C4-2B (cell line): Measurements from ENCODE around the gene TIMM8A.

ENCODE experiments used
- H3K27ac ChIP-seq: fragments of 450-650 bp; 2 replicates; pipeline ENCODE4 v1.5.1; 2017
- CTCF ChIP-seq: fragments of 450-650 bp; conservative IDR thresholded peaks from 2 replicates; pipeline ENCODE4 v1.5.1; 2017; ENCODE audit warnings: mild to moderate bottlenecking
- ZFX ChIP-seq: fragments of 450-650 bp; IDR thresholded peaks from 2 replicates; pipeline ENCODE4 v1.6.1; 2017

The TIMM8A gene

GRCh38 chrX:101303790-101304189 lies 44.8 kb downstream of the TIMM8A start:
- TF ChIP-seq CTCF (no peak), ZFX (no peak)
- no peak overlapping the region for H3K27ac ChIP-seq
